GM12878 (cell line): ENCODE measurements around the gene SSMEM1. TPM values are rescaled to one million over a fixed set of nuclear protein-coding genes. Genes with fewer than 3 reads are reported as not detected.

ENCODE experiments used
- ATAC-seq: fragments of 200-7000 bp; cut with Tn5 transposase; 3 replicates; pipeline ENCODE4 v1.9.1; 2020; ENCODE audit warnings: mild to moderate bottlenecking, moderate library complexity
- BruUV-seq: library from RNA; stranded (reverse); fragments of 400-500 nt; replicated peaks from 2 replicates; lab custom pipeline; 2021; lab: Mats Ljungman, UMichigan
- CTCF ChIA-PET: fragments of 300-600 bp; sonication (Branson Sonifier 250); formaldehyde crosslinking; extraction: SDS; loops from one replicate; lab custom pipeline; 2021; ENCODE audit warnings: inconsistent platforms; lab: Yijun Ruan, JAX
- POLR2A ChIA-PET: fragments of 350-600 bp; formaldehyde crosslinking; extraction: SDS; loops from one replicate; lab custom pipeline; 2021; ENCODE audit warnings: inconsistent platforms; lab: Charles Lee
- RAD21 ChIA-PET: fragments of 300-600 bp; sonication (Branson Sonifier 250); formaldehyde crosslinking; loops from one replicate; lab custom pipeline; 2023; ENCODE audit warnings: antibody characterized with exemption; ENCODE audit not compliant: unreplicated experiment; lab: Charles Lee
- SMC1A ChIA-PET: fragments of 300-600 bp; sonication (Branson Sonifier 250); formaldehyde crosslinking; loops from one replicate; lab custom pipeline; 2023; ENCODE audit not compliant: unreplicated experiment, uncharacterized antibody; lab: Charles Lee
- DNase-seq: peaks from one replicate; pipeline ENCODE4 v3.0.0-alpha.2; 2011; ENCODE audit warnings: low read depth, low spot score
- FAIRE-seq: peaks from 3 replicates; lab custom pipeline; 2011; peaks lifted over from hg19 to GRCh38; lab: Jason Lieb, UNC
- H2AFZ ChIP-seq: 2 replicates; pipeline ENCODE4 v1.6.0; 2011; ENCODE audit warnings: low read depth, low read length, control low read depth; ENCODE audit not compliant: control insufficient read depth
- H3K27ac ChIP-seq: 2 replicates; pipeline ENCODE4 v1.5.1; 2011; ENCODE audit warnings: control low read depth; ENCODE audit not compliant: control insufficient read depth, insufficient read depth
- H3K27me3 ChIP-seq, 2 experiments: replicated peaks in 1 of 2; 2 replicates each; pipeline versions ENCODE4 v1.6.0 to v1.6.1; 2011; ENCODE audit warnings: low read length in 1 of 2; ENCODE audit not compliant: control insufficient read depth in 2 of 2, insufficient read depth in 2 of 2
- H3K36me3 ChIP-seq, 2 experiments: 2 replicates each; pipeline ENCODE4 v1.5.1; 2011; ENCODE audit warnings: low read length in 1 of 2; ENCODE audit not compliant: control insufficient read depth in 2 of 2, insufficient read depth in 2 of 2
- H3K4me1 ChIP-seq: 2 replicates; pipeline ENCODE4 v1.6.1; 2011; ENCODE audit warnings: mild to moderate bottlenecking, low read length, moderate library complexity, mixed read lengths; ENCODE audit not compliant: control insufficient read depth, insufficient read depth
- H3K4me2 ChIP-seq: 2 replicates; pipeline ENCODE4 v1.6.0; 2011; ENCODE audit warnings: control low read depth; ENCODE audit not compliant: control insufficient read depth, insufficient read depth
- H3K4me3 ChIP-seq: fragments of 200-600 bp; sonication (generic); 2 replicates; pipeline ENCODE4 v1.5.1; 2016
- H3K79me2 ChIP-seq: 2 replicates; pipeline ENCODE4 v1.6.0; 2011; ENCODE audit warnings: low read length; ENCODE audit not compliant: control insufficient read depth, insufficient read depth
- H3K9ac ChIP-seq: 2 replicates; pipeline ENCODE4 v1.8.0; 2011; ENCODE audit warnings: low read length, control low read depth, mixed read lengths; ENCODE audit not compliant: control insufficient read depth, insufficient read depth
- H3K9me3 ChIP-seq: replicated peaks from 3 replicates; pipeline ENCODE4 v1.5.1; 2011; ENCODE audit warnings: mild to moderate bottlenecking, low read length; ENCODE audit not compliant: control insufficient read depth, insufficient read depth
- H4K20me1 ChIP-seq: 2 replicates; pipeline ENCODE4 v1.6.0; 2011; ENCODE audit not compliant: control insufficient read depth, insufficient read depth
- BHLHE40 ChIP-seq, 2 experiments: fragments of 450-650 bp in 1 of 2; IDR thresholded peaks; 2 replicates each; pipeline ENCODE4 v1.6.1; 2011 to 2017; ENCODE audit warnings: low read depth in 2 of 2, borderline replicate concordance in 1 of 2, improper control_type of control experiment in 1 of 2, low read length in 1 of 2, mild to moderate bottlenecking in 1 of 2
- ETV6 ChIP-seq, 2 experiments: fragments of 450-650 bp in 1 of 2; IDR thresholded peaks in 1 of 2; conservative IDR thresholded peaks in 1 of 2; 2 replicates each; pipeline ENCODE4 v1.6.1; 2014; ENCODE audit warnings: antibody characterized with exemption in 1 of 2, borderline replicate concordance in 1 of 2, low read depth in 1 of 2, mild to moderate bottlenecking in 1 of 2, moderate library complexity in 1 of 2
- FOXK2 ChIP-seq: fragments of 450-650 bp; IDR thresholded peaks from 2 replicates; pipeline ENCODE4 v1.6.1; 2017; ENCODE audit warnings: mild to moderate bottlenecking, moderate library complexity
- GABPA ChIP-seq: IDR thresholded peaks from 2 replicates; pipeline ENCODE4 v1.6.1; 2014; ENCODE audit warnings: antibody characterized with exemption, low read depth, mild to moderate bottlenecking, inconsistent platforms
- LARP7 ChIP-seq: fragments of 450-650 bp; IDR thresholded peaks from 2 replicates; pipeline ENCODE4 v1.6.1; 2017; ENCODE audit warnings: mild to moderate bottlenecking
- NFYA ChIP-seq: IDR thresholded peaks from 2 replicates; pipeline ENCODE4 v1.6.1; 2011; ENCODE audit warnings: low read depth, mild to moderate bottlenecking, low read length, improper control_type of control experiment, borderline replicate concordance
- POLR2AphosphoS2 ChIP-seq: IDR thresholded peaks from 2 replicates; pipeline ENCODE4 v1.6.1; 2011; ENCODE audit warnings: low read depth, mild to moderate bottlenecking, low read length, improper control_type of control experiment, moderate library complexity
- RAD51 ChIP-seq: fragments of 450-650 bp; IDR thresholded peaks from 2 replicates; pipeline ENCODE4 v1.6.1; 2016; ENCODE audit warnings: moderate library complexity, mild to moderate bottlenecking, inconsistent platforms
- RELB ChIP-seq: fragments of 450-650 bp; IDR thresholded peaks from 2 replicates; pipeline ENCODE4 v1.6.1; 2017; ENCODE audit warnings: low read depth, mild to moderate bottlenecking, moderate library complexity
- SREBF2 ChIP-seq: IDR thresholded peaks from 2 replicates; pipeline ENCODE4 v1.6.1; 2012; ENCODE audit warnings: mild to moderate bottlenecking, low read length
- WGBS: methylation state at CpG from one replicate; pipeline ENCODE4 v1.1.6; 2016; ENCODE audit warnings: low lambda C conversion rate; ENCODE audit not compliant: insufficient replicate concordance, insufficient coverage; ENCODE audit errors: missing lambda C conversion rate; 5-methylcytosine and 5-hydroxymethylcytosine counted together
- in situ Hi-C: fragments of 300-500 bp; cut with MboI; formaldehyde crosslinking; loops from 9 replicates; pipeline ENCODE4 v1.14.3; 2018; ENCODE audit warnings: mixed read lengths
- intact Hi-C: fragments of 100-400 bp; cut with micrococcal nuclease; formaldehyde crosslinking; loops from one replicate; pipeline ENCODE4 v1.14.2; 2022; ENCODE audit not compliant: unreplicated experiment
- polyA plus RNA-seq, 11 experiments: library from polyadenylated mRNA; depleted of rRNA in 4 of 11; unstranded in 6 of 11; stranded (reverse) in 5 of 11; fragments of >200 nt; fragmentation: Nextera tagmentation in 4 of 11; fragmentation: Illumina TruSeq in 1 of 11; extraction: Ambion mirVana in 4 of 11; extraction: Trizol in 1 of 11; gene quantifications; 1 replicate in 1 of 11; 2 replicates in 10 of 11; pipeline versions ENCODE4 v1.2.1 to v1.2.3, GENCODE V29; 2011 to 2016; ENCODE audit warnings: inconsistent platforms in 2 of 11, missing spikeins in 2 of 11, low read depth in 1 of 11
- total RNA-seq, 4 experiments: library from RNA; depleted of rRNA in 3 of 4; stranded (reverse); fragments of >200 nt in 3 of 4; fragmentation: Illumina TruSeq in 1 of 4; extraction: Trizol in 1 of 4; gene quantifications; 2 replicates each; pipeline versions ENCODE4 v1.2.1 to v1.2.3, GENCODE V29; 2013 to 2021

The SSMEM1 gene
- total and polyA plus RNA-seq, 10 of the 15 experiments (the other 5 are each of a cell fraction or from before 2014, with no cell fraction given) = not detected

GRCh38 chr7:130256704-130257103 lies 49.0 kb downstream of the SSMEM1 start:
- RAD21 ChIA-PET = interaction anchor here (1.0 kb wide), 1 partner anchor 412 kb away, joined by 3 read pairs; the partner anchor contains the start of gene COPG2
- intact Hi-C loops = no loop called here
- BruUV-seq = no TSS peak

GRCh38 chr7:130258494-130259078 lies 50.9 kb downstream of the SSMEM1 start:
- no peaks in the 10 kb centered on the region for H4K20me1 ChIP-seq
- CTCF ChIA-PET = interaction anchor here (1.0 to 1.9 kb wide), 3 partner anchors 19 to 241 kb away, joined by 3 to 4 read pairs (median 3); no protein-coding TSS in a partner anchor
- intact Hi-C loops (no loop called here), in situ Hi-C loops (no loop called here)
- no TSS peak for BruUV-seq
- H3K4me3 ChIP-seq = no peak overlapping the region
- TF ChIP-seq RAD51 = no peak
- TF ChIP-seq NFYA = no peak
- no peak for TF ChIP-seq RELB
- no peak for TF ChIP-seq FOXK2
- TF ChIP-seq BHLHE40 (IDR thresholded peaks at IDR 0.05; ENCODE audit: borderline replicate concordance in 1 of 2, low read depth in 2 of 2, low read length in 1 of 2) = no peak
- TF ChIP-seq SREBF2 = no peak
- no peak for TF ChIP-seq ETV6 (conservative IDR thresholded peaks at IDR 0.05 in 1 of 2, IDR thresholded peaks at IDR 0.05 in 1 of 2; ENCODE audit: borderline replicate concordance in 1 of 2, low read depth in 1 of 2)
- H3K9ac ChIP-seq = no peak overlapping the region
- no peak for DNase-seq
- no peaks in the 10 kb centered on the region for H3K79me2 ChIP-seq
- WGBS = 0% methylated on average over 1 of the region's 1 CpG
- no peak for FAIRE-seq
- no peaks in the 10 kb centered on the region for H3K9me3 ChIP-seq
- ATAC-seq = no peak
- no peaks in the 10 kb centered on the region; a peak in 1 of 4 replicates for H3K27me3 ChIP-seq
- no peak overlapping the region for H3K27ac ChIP-seq
- POLR2A ChIA-PET = no interaction called here
- no peaks in the 10 kb centered on the region for H3K36me3 ChIP-seq
- H2AFZ ChIP-seq = no peak overlapping the region
- RAD21 ChIA-PET = no interaction called here
- H3K4me2 ChIP-seq = no peak overlapping the region
- H3K4me1 ChIP-seq = no peaks in the 10 kb centered on the region
- SMC1A ChIA-PET = interaction anchor here (1.4 to 1.5 kb wide), 2 partner anchors 12 to 112 kb away, joined by 3 to 4 read pairs; no protein-coding TSS in a partner anchor

More at GRCh38 chr7:130256704-130257103, 49.0 kb downstream of the SSMEM1 start:
- ChIA-PET POLR2A (no interaction called here), CTCF (interaction anchor here (0.7 to 1.4 kb wide), 3 partner anchors 15 to 1165 kb away, joined by 3 to 6 read pairs (median 5); no protein-coding TSS in a partner anchor), SMC1A (interaction anchor here (1.2 to 1.5 kb wide), 2 partner anchors 10 to 13 kb away, joined by 4 read pairs; no protein-coding TSS in a partner anchor)
- no peak overlapping the region for H3K4me2 ChIP-seq
- FAIRE-seq (no peak), DNase-seq (no peak)
- 50% methylated on average over 2 of the region's 2 CpGs for WGBS
- no peak overlapping the region for H3K9ac ChIP-seq
- no peaks in the 10 kb centered on the region for H3K36me3 ChIP-seq
- TF ChIP-seq LARP7 (no peak), GABPA (no peak), POLR2AphosphoS2 (no peak)
- TF ChIP-seq, all 136 proteins: peak for 0
- no peak overlapping the region for H2AFZ ChIP-seq
- H3K79me2 ChIP-seq = no peaks in the 10 kb centered on the region
- H3K4me3 ChIP-seq = no peak overlapping the region
- no peak overlapping the region for H3K27ac ChIP-seq
- H4K20me1 ChIP-seq = no peaks in the 10 kb centered on the region
- H3K27me3 ChIP-seq = no peaks in the 10 kb centered on the region
- no peaks in the 10 kb centered on the region for H3K4me1 ChIP-seq
- H3K9me3 ChIP-seq = no peaks in the 10 kb centered on the region
- no peak for ATAC-seq
- in situ Hi-C loops = no loop called here
